IPS-18c (cell line): ENCODE results near the gene BNIP5.

Experiments
- H3K4me3 ChIP-seq: 2 replicates; pipeline ENCODE4 v1.7.0; 2013; ENCODE audit warnings: low read depth, mild to moderate bottlenecking, low read length, moderate library complexity; ENCODE audit not compliant: insufficient read depth
- H3K9me3 ChIP-seq: one replicate; pipeline ENCODE4 v1.6.1; 2013; ENCODE audit warnings: mild to moderate bottlenecking, low read length, moderate library complexity; ENCODE audit not compliant: control insufficient read depth, insufficient read depth

BNIP5 gene

DNA sequence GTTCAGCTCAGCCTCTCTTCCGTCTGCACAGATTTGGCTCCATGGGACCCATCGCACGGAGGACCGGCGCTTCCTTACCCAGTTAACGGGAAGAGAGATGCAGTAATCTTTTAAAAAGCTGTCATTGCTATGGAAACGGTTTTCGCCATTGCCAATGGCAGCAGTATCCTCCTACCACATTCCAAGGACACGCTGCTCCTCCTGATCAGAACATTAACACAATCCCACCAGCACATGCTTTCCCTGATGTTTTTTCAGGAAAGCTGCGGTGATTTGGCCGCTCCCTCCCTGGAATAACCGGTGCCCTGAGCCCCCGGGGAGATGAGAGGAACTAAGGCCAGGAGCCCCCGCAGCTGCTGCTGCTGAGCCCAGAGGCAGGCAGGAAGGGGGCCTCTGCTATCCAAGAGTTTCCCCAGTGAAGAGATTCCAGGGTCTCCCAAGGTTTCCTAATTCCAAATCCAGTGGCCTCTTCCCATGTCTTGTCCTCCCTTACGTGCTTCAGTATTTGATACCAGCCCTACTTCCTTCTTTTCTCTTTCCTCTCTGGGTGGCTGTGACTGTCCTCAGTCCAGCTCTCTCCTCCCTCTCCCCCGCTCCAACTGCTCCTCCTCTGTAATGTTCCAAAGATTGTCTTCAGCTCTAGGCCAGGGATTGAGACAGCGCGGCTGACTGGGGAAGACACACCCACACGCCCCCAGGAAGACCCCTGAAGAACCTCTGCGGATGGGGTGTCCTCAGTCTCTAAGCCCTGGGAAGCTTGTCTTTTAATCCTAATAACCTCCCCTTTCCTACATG lies 2.6 kb downstream of the BNIP5 start:
- no peak overlapping the region for H3K4me3 ChIP-seq
- H3K9me3 ChIP-seq = peaks cover 2% of the 10 kb centered on the region

DNA sequence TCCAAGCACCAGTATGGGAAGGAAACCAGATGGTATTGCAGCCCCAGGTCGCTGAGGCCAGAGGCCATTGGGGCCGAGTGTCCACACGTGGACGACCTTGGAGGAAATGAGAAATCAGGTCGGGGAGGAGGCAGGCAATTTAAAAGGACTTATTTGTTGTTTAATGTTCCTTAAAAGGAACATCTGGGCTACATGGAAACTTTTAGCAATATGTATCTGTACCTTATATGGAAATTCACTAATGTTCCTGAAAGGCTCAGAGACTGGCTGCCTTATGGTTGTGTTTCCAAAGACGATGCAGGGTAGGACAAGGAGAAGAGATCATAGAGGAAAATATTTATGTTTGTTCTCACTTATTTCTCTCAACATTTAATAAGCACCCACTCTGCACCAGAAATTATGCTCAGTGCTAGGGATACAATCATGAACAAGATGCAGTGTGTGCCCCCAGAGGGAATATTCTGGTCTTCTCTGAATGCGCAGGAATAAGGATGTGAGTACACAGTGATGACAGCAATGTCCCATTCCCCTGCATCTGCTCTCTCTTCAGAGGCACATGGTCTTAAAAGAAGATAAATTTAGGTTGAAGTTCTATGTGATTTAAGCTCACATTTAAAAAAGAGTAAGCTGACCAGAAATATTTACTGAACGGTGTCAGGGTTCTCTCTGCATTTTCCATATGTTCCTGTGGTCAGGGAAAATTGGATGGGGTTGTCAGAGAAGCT lies 3.4 kb downstream of the BNIP5 start:
- H3K9me3 ChIP-seq = peaks cover 2% of the 10 kb centered on the region
- no peak overlapping the region for H3K4me3 ChIP-seq

DNA sequence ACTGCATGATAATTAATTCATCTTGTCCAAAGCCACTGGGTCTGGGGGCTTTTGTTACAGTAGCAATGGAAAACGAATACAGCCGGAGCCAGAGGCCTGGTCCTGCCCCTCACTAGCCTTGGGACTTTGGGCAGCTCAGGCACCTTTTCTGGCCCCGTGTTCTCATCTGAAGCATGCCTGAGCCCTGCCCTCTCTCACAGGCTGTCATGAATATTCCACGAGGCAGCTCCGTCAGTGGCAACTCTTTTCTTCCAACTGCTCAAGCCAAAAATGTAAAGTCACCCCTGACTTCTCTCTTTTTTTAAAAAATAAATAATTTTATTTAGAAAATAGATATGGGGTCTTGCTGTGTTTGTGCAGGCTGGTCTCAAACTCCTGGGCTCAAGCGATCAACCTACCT lies 5.3 kb downstream of the BNIP5 start:
- Histone ChIP-seq H3K9me3 (peaks cover 2% of the 10 kb centered on the region), H3K4me3 (no peak overlapping the region)

DNA sequence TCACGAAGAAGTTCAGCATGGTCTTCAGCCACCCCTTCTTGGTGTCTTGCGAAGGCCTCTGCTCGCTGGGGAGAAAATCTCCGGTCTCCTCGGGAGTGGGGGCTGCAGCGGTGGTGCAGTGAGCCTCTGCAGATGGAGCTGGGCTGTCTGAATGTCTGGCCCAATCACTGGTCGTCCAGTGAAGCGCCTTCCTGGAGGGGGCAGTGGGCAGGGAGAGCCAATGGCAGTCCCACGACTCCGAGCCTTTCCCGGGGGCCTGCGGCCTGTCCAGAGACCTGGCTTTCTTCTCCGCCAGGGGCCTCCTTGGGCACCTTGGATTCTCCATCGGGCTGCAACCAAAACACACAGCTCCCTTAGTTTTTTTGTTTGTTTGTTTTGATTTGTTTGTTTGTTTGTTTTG lies 6.3 kb downstream of the BNIP5 start:
- no peak overlapping the region for H3K4me3 ChIP-seq
- peaks cover 2% of the 10 kb centered on the region for H3K9me3 ChIP-seq

DNA sequence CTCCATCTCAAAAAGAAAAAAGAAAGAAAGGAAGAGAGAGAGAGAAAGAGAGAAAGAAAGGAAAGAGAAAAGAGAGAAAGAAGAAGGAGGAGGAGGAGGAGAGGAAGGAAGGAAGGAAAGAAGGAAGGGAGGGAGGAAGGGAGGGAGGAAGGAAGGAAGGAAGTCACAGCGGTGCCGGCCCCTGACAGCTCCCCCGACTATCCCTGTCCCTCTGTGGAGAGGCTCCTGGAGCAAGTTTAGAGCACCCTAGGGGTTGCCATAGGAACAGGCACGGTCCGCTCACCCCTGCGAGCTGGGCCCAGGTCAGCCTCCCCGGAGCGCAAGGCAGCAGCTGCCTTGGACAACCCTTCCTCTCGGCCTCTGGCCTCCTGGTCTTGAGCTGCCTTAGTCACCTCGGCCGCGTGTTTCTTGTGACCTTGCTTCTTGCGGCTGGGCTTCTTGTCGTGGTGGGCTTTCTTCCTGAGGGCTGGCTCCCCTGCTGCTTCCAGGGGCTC lies 6.8 kb downstream of the BNIP5 start:
- H3K9me3 ChIP-seq = peaks cover 2% of the 10 kb centered on the region
- no peak overlapping the region for H3K4me3 ChIP-seq

DNA sequence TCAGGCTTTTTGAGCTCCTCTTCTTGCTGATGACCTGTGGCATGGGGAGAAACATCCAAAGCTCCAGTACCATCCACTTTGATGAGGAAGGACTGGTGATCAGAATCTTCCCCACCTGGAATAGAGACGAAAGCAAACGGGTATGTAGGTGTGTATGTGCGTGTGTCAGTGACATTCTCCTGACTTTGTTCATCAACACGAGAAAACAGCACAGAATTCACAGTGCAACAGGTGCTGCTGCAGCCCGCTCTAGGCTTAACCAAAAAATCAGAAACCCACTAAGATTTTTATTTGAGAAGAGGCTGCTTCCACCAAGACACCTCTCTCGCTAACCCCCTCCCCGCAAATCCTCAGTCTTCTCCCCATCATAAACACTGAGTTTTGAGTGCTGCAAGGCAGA lies 8.1 kb downstream of the BNIP5 start:
- H3K9me3 ChIP-seq = peaks cover 2% of the 10 kb centered on the region
- H3K4me3 ChIP-seq = no peak overlapping the region

DNA sequence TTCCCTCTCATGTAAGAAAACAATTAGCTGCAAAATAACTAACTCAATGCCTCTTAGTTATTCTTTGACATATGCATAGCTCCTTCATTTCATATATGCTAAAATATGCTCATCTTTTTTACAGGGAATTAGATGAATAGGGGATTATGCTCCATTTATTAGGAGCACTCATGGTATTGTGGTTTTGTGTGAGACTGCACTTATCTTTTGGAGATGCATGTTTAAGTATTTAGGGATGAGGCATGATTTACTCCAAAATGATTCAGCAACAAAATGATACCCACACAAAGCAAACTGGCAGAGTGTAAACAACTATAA lies 8.8 kb downstream of the BNIP5 start:
- H3K4me3 ChIP-seq = no peak overlapping the region
- peaks cover 2% of the 10 kb centered on the region for H3K9me3 ChIP-seq

DNA sequence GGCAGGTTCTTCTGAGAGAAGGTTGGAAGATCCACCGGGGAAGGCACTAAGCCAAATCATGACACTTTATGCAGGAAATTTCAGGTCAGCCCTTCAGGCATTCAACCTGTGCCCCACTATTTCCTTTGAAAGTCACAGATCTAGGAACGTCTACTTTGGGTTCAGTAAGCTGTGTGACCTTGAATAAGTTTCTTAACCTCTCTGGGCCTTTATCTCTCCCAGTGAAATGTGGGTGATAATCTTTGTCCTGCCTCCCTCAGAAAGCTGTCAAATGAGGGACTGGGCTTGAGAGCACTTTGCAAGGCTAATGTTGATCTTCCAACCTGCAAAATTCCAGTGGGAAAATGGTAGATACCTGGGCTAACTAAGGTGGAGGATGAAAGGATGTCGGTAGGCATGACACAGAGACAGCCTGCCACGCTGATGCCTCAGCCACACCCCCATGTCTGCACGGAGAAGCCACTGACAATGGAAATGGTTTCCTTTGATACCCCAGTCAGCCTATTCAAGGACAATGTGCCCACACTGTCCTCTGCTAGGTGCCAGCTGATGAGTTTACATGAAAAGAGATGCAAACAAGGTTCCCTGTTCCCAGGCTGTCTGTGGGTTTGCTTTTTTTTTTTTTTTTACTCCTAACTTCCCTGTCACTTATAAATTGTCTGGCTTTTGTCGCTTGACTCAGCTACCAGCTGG lies 9.3 kb downstream of the BNIP5 start:
- Histone ChIP-seq H3K4me3 (no peak overlapping the region), H3K9me3 (peaks cover 2% of the 10 kb centered on the region)

DNA sequence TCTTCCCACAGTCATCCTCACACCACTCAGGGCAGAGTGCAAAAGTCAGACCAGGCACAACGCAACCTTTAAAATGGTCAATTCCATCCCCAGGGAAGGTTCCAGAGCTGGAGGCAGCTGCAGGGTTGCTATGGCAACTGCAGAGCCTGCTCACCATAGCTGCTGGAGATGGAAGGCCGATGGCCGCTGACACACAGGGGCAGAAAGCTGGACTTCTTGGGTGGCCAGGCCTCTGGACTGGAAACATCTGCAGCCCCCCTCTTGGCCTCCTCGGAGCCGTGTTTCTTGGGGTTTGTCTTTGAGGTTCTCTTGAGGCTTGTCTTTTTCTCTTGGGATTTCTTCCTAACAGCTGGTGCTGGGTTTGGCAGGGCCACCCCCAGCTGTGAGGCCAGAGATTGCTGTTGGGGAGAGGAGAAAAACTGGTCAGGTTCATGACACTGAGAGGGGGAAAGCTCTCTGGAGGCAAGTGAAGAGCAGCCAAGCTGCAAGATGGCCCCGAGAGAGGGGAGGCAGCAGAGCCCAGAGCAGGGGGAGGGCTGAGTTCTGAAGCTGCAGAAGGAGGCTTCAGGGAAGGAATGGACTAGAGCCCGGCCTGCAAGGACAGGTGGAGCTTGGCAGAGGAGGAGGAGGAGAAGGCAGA lies 10.2 kb downstream of the BNIP5 start:
- Histone ChIP-seq H3K4me3 (no peak overlapping the region), H3K9me3 (peaks cover 2% of the 10 kb centered on the region)

DNA sequence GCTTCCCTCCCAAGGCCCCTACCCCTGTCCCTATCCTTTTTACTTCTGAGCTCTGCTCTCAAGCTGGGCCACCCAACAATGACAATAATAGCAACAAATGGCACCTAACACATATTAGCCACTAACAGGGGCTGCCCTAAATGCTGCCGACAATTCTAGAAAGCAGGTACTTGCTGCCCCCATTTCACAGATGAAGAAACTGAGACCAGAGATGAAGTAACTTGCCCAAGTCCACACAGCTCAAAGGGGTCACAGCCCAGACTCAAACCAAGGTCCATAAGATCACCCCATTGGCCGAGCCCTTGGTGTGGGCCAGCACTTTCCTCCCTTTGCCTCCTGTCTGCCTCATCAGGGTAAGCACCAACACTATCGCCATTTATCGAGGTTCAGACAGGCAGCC lies 12.0 kb downstream of the BNIP5 start:
- Histone ChIP-seq H3K9me3 (no peaks in the 10 kb centered on the region), H3K4me3 (no peak overlapping the region)

DNA sequence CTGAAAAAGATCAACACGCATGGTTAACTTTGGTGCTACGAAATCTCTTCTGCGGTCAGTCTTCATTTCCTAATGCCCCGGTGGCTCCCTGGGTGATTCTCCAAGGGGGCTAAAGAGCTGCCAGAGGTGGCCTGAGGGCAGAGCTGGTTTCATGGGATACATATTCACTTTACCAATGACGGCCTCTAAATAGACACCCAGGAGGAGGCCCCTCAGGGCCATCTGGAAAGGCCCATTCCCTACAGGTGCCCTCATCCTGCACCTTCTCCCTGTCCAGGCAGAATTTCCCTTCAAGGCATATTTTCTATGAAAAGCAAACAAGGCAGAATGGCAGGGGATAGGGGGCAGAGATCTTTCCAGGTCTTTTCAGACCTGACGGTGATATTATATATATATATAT lies 12.5 kb downstream of the BNIP5 start:
- Histone ChIP-seq H3K4me3 (no peak overlapping the region), H3K9me3 (no peaks in the 10 kb centered on the region)

DNA sequence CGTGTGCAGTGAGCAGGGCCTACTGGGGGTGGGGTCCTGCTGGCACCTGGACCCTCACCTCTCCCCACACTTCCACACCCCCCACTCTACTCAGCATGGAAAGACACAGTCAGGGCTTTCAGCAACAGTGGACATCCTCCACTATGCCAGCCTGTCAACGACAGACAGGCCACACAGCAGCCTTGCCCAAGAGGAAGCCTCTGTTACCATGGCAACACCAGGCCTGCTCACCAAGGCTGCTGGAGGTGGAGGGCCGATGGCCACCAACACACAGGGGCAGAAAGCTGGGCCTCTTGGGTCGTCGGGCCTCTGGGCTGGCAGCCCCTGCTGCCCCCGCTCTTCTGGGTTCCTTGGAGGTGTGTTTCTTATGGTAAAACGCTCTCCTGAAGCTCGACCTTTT lies 13.6 kb downstream of the BNIP5 start:
- no peak overlapping the region for H3K4me3 ChIP-seq
- H3K9me3 ChIP-seq = no peaks in the 10 kb centered on the region

DNA sequence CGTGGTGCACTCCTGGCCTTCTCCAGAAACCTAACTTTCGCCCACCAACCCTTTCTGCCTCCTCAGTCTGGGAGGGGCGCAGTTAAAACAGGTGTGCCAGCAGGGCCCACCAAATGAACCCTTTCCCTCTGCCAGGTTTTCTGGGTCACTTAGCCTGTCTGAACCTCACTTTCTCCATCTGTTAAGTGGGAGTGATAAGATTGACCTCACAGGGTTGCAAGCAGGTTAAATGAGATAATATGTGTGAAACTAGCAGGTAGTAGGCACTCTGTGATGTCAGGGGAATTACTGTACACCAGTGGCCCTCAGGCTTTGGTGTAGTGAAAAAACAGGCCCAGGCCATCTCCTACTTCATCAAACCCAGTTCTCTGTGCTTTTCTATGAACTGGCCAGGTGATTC lies 14.1 kb downstream of the BNIP5 start:
- H3K9me3 ChIP-seq = no peaks in the 10 kb centered on the region
- no peak overlapping the region for H3K4me3 ChIP-seq

DNA sequence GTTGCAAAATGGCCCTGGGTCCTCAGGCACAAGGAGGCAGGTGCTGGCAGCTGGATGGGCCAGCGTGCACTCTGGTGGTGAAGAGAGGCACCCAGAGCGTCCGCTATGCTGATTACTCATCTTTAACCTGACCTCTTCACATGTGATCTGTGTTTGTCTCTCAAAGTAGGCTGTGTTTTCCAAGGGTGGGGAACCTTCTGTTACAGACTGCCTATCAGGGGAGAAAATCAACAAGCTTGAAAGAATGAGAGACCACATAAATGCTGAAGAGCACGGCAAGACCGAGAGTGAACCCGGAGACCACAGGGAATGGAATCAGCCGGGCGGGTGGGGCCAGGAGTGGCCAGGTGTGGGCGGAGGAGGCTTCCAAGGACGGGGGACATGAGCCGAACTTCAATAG lies 16.2 kb downstream of the BNIP5 start:
- no peak overlapping the region for H3K4me3 ChIP-seq
- no peaks in the 10 kb centered on the region for H3K9me3 ChIP-seq

DNA sequence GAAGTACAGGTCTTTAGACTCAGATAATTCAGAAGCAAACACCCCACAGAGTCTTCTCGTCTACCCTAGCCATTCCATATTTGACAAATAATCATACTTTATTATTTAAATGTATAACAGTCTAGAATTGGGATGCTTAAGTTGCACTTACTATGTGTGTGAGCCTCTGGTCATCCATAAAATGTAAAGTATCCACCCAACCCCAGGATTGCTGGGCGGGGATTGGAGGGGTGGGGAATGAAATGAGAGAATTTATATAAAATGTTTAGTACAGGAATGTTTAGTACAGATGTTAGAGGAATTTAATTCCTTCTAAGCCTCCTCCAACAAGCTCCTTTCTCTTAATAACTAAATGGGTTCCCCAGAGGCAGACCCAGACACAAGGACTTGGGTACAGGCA lies 16.9 kb downstream of the BNIP5 start:
- no peak overlapping the region for H3K4me3 ChIP-seq
- H3K9me3 ChIP-seq = no peaks in the 10 kb centered on the region

DNA sequence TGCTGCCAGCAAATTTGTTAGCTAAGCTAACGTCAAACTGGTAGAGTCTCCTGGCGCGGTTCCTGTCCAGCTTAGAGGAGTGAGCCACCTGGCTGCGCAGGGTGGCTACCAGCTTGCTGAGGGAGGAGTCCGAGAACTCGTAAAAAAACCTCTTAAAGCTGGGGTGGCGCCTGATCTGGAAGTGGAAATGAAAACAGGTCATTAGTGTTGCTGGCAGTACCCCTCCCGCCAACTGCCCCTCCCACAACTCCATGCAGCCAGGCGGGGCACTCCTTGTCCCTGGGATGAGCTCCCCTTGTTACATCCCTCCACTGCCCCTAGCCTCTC lies 17.3 kb downstream of the BNIP5 start:
- Histone ChIP-seq H3K4me3 (no peak overlapping the region), H3K9me3 (no peaks in the 10 kb centered on the region)

DNA sequence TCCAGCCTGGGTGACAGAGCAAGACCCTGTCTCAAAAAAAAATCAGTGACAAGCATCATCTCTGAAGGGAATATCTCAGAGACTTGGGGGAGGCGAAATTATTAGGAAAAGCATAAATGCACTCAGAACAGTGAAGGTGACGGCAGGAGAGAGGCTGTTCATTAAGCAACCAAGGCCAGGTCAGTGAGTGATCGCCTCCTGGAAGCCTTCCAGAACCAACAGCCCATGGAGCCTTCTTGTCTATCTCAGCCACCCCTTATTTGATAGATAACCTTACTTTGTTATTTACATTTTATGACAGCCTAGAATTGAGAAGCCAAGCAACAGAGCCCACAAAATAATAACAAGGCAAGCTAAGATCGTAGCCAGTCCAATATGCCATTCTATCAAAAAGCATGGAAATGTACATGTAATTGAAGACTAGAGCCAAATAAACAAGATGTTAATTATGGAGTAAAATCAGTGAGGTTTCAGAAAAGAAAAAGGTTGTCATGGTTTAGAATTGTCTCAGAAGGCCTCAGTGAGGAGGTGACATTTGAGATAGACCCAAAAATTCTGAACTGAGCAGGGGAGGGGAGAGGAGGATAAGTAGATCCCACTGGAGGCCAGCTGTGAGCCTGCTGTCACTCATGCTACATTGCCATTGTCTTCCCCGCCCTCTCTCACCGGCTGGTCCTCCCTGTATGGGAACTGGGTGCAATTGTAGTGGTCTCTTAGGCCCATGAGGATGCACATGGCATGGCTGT lies 17.8 kb downstream of the BNIP5 start:
- Histone ChIP-seq H3K9me3 (no peaks in the 10 kb centered on the region), H3K4me3 (no peak overlapping the region)
